Thyroid gland (tissue), 4 donors: Measurements from ENCODE around the gene TMEFF2.

Experiments used
- CTCF ChIP-seq, 6 experiments: fragments of 200-600 bp in 3 of 6; fragments of 450-650 bp in 3 of 6; sonication (generic) in 3 of 6; IDR thresholded peaks; one replicate each; pipeline ENCODE4 v1.5.1; 2016 to 2019; ENCODE audit warnings: antibody characterized with exemption in 6 of 6, mild to moderate bottlenecking in 2 of 6, inconsistent platforms in 1 of 6, moderate library complexity in 1 of 6
- POLR2A ChIP-seq, 2 donors: fragments of 450-650 bp; IDR thresholded peaks; one replicate each; pipeline ENCODE4 v1.6.1; 2017; ENCODE audit warnings: antibody characterized with exemption in 2 of 2, mild to moderate bottlenecking in 2 of 2, moderate library complexity in 1 of 2

GRCh38 chr2:192183296-192183695 lies 11.4 kb downstream of the TMEFF2 start:
- TF ChIP-seq CTCF (IDR thresholded peaks at IDR 0.05) (no peak), POLR2A (IDR thresholded peaks at IDR 0.05) (no peak)
